Hematopoietic multipotent progenitor cell treated with erythropoietin and hydrocortisone succinate and interleukin-3 and kit ligand, for 17 days (in vitro differentiated cells): Measurements from ENCODE around the gene TNXB.
"Not testable (repeated sequence)": the region's sequence is repeated elsewhere in the genome, so short reads cannot be mapped to it uniquely, and the experiment has no call there.

ENCODE experiments used
- DNase-seq: peaks from one replicate; pipeline ENCODE4 v3.0.0-alpha.2; 2015; ENCODE audit warnings: low spot score

Gene TNXB

DNA sequence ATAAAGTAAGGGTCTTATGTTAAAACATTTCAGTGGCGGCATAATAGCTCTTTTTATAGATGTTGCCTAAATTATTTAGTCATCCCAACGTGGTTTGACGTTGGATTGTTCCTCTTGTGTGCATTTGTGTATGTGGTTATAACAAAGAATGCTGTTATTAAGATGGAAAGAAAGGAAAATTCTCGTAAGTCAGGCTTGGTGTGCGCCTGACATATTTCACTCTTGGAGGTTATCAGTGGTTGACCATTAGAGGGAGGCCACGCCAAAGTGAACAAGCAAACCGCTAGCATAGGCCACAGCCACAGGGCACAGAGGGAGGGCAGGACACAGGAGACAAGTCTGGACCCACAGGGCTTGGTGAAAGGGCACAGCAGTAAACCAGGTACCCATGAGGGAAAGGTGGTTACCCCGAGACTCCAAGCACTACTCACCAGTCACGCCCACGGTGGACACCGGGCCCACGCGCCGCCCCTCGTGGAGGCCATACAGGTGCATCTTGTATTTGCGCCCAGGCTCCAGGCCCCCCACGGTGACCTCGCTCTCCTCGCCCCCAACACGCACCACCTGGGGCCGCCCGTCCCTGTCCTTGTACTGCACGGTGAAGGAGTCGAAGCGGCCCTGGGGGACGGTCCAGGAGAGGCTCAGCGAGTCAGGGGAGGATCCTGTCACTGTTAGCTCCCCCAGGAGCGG is 48.0 kb downstream of the TNXB start:
- no peak for DNase-seq

GRCh38 chr6:32058511-32058963 is 50.6 kb downstream of the TNXB start:
- no peak for DNase-seq

DNA sequence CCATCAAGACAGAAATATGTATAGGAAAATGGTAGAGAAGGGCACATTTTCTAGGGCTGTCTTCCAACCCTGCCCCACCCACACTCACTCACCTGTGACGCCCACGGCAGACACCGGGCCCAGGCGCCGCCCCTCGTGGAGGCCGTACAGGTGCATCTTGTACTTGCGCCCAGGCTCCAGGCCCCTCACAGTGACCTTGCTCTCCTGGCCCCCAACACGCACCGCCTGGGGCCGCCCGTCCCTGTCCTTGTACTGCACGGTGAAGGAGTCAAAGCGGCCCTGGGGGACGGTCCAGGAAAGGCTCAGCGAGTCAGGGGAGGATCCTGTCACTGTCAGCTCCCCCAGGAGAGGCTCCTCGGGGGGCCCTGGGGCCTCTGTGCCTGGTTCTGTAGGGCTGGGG is 51.2 kb downstream of the TNXB start:
- no peak for DNase-seq

DNA sequence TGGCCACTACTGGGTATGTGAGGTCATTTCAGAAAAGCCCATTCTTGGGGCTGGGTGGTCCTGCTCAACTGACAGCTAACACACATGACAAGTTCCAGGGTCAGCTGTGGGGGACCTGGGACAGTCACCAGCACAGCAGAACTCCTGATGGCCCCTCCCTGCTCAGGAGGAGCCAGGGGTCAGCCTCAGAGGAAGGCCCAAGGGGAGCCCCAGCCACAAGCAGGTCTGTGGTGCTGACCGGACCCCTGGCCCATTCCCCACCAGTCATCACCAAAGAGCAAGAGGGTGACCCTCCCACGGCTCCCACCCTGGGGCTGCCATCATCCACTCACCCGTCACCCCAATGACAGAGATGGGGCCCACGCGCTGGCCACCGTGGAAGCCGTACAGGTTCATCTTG is 52.9 kb downstream of the TNXB start:
- no peak for DNase-seq

DNA sequence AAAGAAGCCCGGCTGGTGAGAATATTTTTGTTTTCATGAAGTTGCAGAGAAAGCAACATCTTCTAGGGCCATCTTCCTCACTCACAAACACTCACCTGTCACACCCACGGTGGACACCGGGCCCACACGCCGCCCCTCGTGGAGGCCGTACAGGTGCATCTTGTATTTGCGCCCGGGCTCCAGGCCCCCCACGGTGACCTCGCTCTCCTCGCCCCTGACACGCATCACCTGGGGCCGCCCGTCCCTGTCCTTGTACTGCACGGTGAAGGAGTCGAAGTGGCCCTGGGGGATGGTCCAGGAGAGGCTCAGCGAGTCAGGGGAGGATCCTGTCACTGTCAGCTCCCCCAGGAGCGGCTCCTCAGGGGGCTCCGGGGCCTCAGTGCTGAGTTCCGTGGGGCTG is 53.4 kb downstream of the TNXB start:
- not testable (repeated sequence) for DNase-seq

DNA sequence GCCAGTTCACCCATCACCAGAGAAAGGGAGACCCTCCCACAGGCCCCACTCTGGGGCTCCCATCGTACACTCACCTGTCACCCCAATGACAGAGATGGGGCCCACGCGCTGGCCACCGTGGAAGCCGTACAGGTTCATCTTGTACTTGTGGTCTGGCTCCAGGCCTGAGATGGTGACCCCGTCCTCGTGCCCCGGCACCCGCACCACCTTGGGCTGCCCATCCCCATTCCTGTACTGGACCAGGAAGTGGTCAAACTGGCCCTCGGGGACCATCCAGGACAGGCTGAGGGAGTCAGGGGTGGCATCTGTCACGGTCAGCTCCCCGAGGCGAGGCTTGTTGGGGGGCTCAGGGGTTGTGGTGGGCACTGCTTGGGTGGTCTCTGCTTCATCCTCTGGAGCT is 55.8 kb downstream of the TNXB start:
- not testable (repeated sequence) for DNase-seq

DNA sequence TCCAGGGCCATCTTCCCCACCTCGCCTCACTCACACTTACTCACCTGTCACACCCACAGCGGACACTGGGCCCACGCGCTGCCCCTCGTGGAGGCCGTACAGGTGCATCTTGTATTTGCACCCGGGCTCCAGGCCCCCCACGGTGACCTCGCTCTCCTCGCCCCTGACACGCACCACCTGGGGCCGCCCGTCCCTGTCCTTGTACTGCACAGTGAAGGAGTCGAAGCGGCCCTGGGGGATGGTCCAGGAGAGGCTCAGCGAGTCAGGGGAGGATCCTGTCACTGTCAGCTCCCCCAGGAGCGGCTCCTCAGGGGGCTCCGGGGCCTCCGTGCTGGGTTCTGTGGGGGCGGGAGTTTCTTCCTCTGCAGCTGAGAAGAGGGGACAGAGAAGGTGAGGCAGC is 56.5 kb downstream of the TNXB start:
- not testable (repeated sequence) for DNase-seq

DNA sequence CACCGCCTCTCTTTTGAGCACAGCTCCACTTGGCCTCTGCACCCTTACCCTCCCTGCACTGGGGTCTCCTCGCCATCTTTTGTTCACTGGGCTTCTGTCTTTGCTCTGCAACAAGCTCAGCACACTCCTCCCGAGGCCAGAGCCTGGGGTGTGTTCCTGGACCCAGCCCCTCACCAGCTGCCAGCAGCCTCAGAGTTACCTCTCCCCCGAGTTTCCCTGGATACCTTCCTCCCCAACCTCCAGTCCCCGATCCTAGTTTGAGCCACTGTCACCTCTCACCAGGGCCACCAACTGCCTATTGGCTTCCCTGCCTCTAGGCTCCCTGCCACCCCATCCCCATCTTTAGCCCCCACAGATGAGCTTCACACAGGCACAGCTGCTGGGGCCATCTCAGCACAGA is 58.6 kb downstream of the TNXB start:
- DNase-seq, result no peak

DNA sequence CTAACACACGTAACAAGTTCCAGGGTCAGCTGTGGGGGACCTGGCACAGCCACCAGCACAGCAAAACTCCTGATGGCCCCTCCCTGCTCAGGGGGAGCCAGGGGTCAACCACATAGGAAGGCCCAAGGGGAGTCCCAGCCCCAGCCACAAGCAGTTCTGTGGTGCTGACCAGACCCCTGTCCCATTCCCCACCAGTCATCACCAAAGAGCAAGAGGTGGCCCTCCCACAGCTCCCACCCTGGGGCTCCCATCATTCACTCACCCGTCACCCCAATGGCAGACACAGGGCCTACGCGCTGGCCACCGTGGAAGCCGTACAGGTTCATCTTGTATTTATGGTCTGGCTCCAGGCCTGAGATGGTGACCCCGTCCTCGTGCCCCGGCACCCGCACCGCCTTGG is 59.4 kb downstream of the TNXB start:
- DNase-seq, result not testable (repeated sequence)

DNA sequence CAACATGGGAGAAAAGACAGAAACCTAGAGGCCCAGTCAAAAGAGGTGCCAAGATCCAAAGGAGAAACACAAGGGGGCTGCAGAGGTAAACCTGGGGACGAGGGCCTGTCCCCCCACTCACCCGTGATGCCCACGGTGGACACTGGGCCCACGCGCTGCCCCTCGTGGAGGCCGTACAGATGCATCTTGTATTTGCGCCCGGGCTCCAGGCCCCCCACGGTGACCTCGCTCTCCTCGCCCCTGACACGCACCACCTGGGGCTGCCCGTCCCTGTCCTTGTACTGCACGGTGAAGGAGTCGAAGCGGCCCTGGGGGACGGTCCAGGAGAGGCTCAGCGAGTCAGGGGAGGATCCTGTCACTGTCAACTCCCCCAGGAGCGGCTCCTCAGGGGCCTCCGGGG is 60.0 kb downstream of the TNXB start:
- not testable (repeated sequence) for DNase-seq

GRCh38 chr6:32047855-32048766 is 61.0 kb downstream of the TNXB start:
- DNase-seq, result peak; percentile 64

DNA sequence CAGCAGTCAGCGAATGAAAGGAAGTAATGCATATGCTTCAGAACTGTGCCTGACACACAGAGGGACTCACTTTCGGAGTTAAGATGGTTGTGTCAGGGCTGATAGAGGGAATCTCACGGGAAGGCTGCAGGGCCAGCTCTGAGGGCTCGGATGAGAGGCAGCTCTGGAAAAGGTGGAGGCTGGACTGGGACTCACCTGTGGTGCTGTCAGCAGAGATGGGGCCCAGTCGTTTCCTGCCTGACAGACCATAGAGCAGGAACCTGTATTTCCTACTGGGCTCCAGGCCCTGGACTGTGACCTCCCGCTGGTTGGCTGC is 61.6 kb downstream of the TNXB start:
- DNase-seq, result no peak

DNA sequence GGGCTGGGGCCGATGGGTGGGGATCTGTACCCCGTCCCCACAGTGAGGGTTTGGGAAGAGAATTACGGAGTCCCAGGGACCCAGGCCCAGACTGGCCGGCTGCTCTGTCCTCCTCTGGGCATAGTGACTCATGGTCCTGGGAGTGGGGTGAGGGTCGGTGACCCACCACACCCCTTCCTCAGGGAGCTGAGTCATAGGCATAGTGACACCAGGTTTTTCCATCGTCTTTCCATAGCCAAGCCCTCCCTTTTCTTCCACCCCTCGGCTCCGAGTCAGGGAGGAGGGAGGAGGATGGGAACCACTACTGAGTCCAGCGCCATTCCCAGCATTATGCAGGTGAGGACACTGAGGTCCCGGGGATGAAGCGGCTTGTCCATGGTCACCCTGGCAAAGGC is 62.1 kb downstream of the TNXB start:
- DNase-seq, result no peak

GRCh38 chr6:32046450-32047083 is 62.6 kb downstream of the TNXB start:
- DNase-seq, result no peak

GRCh38 chr6:32045811-32046449 is 63.2 kb downstream of the TNXB start:
- DNase-seq, result peak; percentile 52

DNA sequence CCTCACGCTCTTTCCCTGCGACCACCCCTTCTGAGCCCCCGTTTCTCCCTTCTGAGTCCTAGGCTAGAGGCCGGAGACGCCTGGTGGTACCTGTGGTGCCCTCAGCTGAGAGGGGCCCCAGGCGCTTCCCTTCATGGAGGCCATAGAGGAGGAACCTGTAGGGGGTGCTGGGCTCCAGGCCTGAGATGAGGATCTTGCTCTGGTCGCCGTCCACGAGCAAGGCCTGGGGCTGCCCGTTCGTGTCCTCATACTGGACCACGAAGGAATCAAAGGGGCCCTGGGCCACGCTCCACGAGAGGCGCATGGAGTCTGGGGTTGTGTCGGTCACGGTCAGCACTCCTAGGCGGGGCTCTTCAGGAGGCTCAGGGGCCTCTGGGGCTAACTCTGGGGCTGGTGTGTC is 64.2 kb downstream of the TNXB start:
- DNase-seq, result not testable (repeated sequence)

DNA sequence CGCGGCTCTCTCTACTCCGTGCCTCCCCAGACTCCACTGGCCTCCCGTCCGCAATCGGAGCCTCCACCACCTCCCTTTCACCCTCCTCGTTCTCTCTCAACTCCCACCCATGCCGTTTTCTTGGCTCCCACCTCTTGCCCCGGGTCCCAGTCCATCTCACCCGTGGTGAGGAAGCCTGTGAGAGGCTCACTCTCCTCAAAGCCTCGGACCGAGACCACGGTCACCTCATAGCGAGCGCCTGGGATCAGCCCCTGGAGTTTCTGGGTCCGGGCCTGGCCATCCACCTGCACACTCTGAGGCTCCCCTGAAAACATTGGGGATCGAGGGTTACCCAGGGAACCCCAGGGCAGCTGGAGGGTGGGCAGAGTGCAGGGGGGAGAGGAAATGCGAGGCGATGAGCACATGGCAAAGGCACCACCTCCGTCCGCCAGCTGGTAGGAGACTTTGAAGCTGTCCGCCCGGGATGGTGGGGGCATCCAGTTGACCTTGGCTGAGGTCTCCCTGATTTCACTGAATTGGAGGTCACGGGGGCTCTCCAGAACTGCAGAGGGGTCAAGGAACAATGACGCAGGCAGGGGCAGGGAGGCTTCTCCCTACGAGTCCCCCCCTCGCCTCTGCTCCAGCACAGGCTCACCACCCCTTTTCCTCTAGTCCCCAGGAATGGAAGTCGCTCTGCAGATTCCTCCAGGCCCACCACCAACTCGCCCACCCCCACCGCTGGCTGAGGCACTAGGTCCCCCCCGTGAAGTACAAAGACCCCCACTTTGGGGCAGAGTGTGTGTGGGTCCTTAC is 65.4 kb downstream of the TNXB start:
- not testable (repeated sequence) for DNase-seq

- DNase-seq, result not testable (repeated sequence)
Observed at GRCh38 chr6:32042276-32042675, 66.9 kb downstream of the TNXB start.

GRCh38 chr6:32041385-32041784 is 67.8 kb downstream of the TNXB start:
- DNase-seq, result not testable (repeated sequence)

- DNase-seq, result not testable (repeated sequence)
Observed at GRCh38 chr6:32041050-32041321, 68.2 kb downstream of the TNXB start.

DNA sequence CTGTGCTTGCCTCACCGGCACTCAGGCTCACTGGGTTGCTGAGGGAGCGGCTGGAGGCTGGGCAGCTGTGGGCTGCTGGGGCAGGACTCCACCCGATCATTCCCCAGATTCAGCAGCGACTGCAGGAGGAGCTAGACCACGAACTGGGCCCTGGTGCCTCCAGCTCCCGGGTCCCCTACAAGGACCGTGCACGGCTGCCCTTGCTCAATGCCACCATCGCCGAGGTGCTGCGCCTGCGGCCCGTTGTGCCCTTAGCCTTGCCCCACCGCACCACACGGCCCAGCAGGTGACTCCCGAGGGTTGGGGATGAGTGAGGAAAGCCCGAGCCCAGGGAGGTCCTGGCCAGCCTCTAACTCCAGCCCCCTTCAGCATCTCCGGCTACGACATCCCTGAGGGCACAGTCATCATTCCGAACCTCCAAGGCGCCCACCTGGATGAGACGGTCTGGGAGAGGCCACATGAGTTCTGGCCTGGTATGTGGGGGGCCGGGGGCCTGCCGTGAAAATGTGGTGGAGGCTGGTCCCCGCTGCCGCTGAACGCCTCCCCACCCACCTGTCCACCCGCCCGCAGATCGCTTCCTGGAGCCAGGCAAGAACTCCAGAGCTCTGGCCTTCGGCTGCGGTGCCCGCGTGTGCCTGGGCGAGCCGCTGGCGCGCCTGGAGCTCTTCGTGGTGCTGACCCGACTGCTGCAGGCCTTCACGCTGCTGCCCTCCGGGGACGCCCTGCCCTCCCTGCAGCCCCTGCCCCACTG is 68.7 kb downstream of the TNXB start:
- DNase-seq, result not testable (repeated sequence)
